Karpas-422 (cell line): ENCODE data around the gene PTH1R. TPM values are rescaled to one million over a fixed set of nuclear protein-coding genes. Genes with fewer than 3 reads are reported as not detected.
A peak's percentile ranks its signal among the peaks of the same experiment; 100 is the strongest.

Source experiments
- DNase-seq: peaks from one replicate; pipeline ENCODE4 v3.0.0-alpha.2; 2015
- H2AFZ ChIP-seq: fragments of 200-600 bp; sonication (generic); 2 replicates; pipeline ENCODE4 v1.6.1; 2014; ENCODE audit warnings: antibody characterized with exemption, low read length, mixed read lengths
- H3K27ac ChIP-seq: fragments of 200-600 bp; sonication (generic); 2 replicates; pipeline ENCODE4 v1.5.1; 2014; ENCODE audit warnings: mild to moderate bottlenecking, low read length, moderate library complexity
- H3K27me3 ChIP-seq: fragments of 200-600 bp; sonication (generic); 2 replicates; pipeline ENCODE4 v1.6.1; 2014; ENCODE audit warnings: low read length, mixed read lengths
- H3K36me3 ChIP-seq: fragments of 200-600 bp; sonication (generic); 2 replicates; pipeline ENCODE4 v1.6.1; 2014; ENCODE audit warnings: low read length, mixed read lengths; ENCODE audit not compliant: insufficient read depth
- H3K4me1 ChIP-seq: fragments of 200-600 bp; sonication (generic); 2 replicates; pipeline ENCODE4 v1.6.1; 2014; ENCODE audit warnings: mild to moderate bottlenecking, low read length, mixed read lengths
- H3K4me2 ChIP-seq: fragments of 200-600 bp; sonication (generic); 2 replicates; pipeline ENCODE4 v1.6.1; 2014; ENCODE audit warnings: low read length, low read depth, mild to moderate bottlenecking; ENCODE audit not compliant: poor library complexity, severe bottlenecking
- H3K4me3 ChIP-seq: fragments of 200-600 bp; sonication (generic); 2 replicates; pipeline ENCODE4 v1.5.1; 2014; ENCODE audit warnings: mild to moderate bottlenecking, antibody characterized with exemption, low read length, mixed read lengths
- H3K79me2 ChIP-seq: fragments of 200-600 bp; sonication (generic); 2 replicates; pipeline ENCODE4 v1.6.1; 2014; ENCODE audit warnings: mild to moderate bottlenecking, low read length, mixed read lengths
- H3K9ac ChIP-seq: fragments of 200-600 bp; sonication (generic); 2 replicates; pipeline ENCODE4 v1.6.0; 2014; ENCODE audit warnings: low read length
- H3K9me2 ChIP-seq: fragments of 200-600 bp; sonication (generic), shearing (Covaris generic); replicated peaks from 2 replicates; pipeline ENCODE4 v1.6.0; 2014; ENCODE audit warnings: mild to moderate bottlenecking, low read length, moderate library complexity; ENCODE audit not compliant: insufficient read depth
- H3K9me3 ChIP-seq: fragments of 300-700, 200-600 bp; sonication (generic); 2 replicates; pipeline ENCODE4 v1.6.1; 2014; ENCODE audit warnings: low read length, mixed read lengths
- H4K20me1 ChIP-seq: fragments of 200-600 bp; sonication (generic); 2 replicates; pipeline ENCODE4 v1.6.1; 2014; ENCODE audit warnings: mild to moderate bottlenecking, antibody characterized with exemption, low read length, low read depth; ENCODE audit not compliant: insufficient read depth
- total RNA-seq: library from RNA; depleted of rRNA; stranded (reverse); fragments of >200 nt; shearing (Covaris generic); gene quantifications from 2 replicates; pipeline ENCODE4 v1.2.3, GENCODE V29; 2014; ENCODE audit warnings: low replicate concordance

The PTH1R gene
- total RNA-seq, 1 experiment from 2014 or later, result not detected

DNA sequence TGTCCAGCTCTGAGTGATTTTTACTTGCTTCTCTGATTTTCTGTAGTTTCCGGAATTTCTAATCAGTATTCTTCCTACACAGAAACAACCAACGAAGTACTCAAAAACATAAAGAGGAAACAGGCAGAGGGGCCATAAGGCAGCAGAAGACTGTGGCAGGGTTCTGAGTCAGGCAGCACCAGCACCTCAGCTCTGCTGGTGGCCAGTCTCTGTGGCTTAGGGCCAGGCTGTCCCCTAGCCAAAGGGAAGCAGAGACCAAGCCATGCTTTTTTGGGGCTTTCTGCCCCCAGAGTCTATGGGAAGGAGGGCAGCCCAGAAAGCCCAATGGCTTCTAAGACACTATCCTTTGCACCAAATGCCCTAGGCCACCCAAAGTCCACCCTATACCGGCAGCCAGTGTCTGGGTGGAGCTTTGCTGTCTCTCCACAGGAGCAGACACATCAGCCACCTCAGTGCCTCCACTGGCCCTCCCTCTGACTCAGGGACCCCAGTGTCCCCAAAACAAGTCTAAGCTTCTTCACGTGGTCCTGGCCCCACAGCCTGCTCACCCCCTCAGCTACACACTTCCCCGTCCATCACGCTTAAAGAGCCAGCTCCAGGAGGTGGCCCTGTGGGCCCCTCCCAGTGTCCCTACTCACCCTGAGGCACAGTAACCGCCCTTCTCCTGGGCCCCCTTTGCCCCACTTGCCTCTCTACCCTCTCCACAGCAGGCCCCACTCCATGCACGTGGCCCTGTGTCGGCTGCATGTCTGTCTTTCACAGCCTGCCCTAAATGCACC lies 52.8 kb downstream of the PTH1R start:
- Histone ChIP-seq H2AFZ (no peak overlapping the region), H3K4me1 (peaks cover 100% of the 10 kb centered on the region), H3K27ac (peak overlapping the region; percentile 99), H4K20me1 (no peaks in the 10 kb centered on the region), H3K9me2 (no peaks in the 10 kb centered on the region), H3K9me3 (no peaks in the 10 kb centered on the region), H3K36me3 (peaks cover 15% of the 10 kb centered on the region), H3K27me3 (no peaks in the 10 kb centered on the region), H3K79me2 (peaks cover 54% of the 10 kb centered on the region), H3K4me2 (peak overlapping the region; percentile 55), H3K9ac (peak overlapping the region; percentile 72), H3K4me3 (peak overlapping the region; percentile 32; the same call in 1 of the 2 replicates)
- DNase-seq, result peak; percentile 72

DNA sequence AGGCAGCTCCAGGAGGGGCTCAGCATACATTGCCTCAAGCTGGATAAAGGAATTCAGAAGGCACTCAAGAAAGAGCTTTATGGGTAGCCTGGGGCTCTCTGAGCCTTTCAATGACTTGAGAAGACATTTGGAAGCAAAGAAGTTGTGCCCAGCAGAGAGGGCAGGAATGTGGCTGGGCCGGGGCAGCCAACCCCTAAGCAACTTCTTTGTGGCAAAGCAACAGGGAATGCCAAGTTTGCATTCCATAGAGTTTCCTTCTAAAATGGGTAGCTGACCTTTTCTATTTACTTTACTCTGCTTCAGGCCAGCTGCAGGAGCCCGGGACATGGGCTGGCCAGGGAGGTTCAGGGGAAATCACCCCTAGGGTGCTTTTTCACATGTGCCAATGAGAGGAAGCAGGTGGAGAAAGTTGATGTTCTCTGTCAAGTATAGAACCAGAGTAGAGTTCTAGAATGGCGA lies 53.5 kb downstream of the PTH1R start:
- Histone ChIP-seq H3K9me3 (no peaks in the 10 kb centered on the region), H3K9ac (peak overlapping the region; percentile 72), H3K4me3 (peak overlapping the region; percentile 32; the same call in 1 of the 2 replicates), H3K4me1 (peaks cover 100% of the 10 kb centered on the region), H2AFZ (no peak overlapping the region), H3K36me3 (peaks cover 9% of the 10 kb centered on the region), H3K4me2 (peak overlapping the region; percentile 55), H3K9me2 (no peaks in the 10 kb centered on the region), H3K27ac (peak overlapping the region; percentile 99), H4K20me1 (no peaks in the 10 kb centered on the region), H3K79me2 (peaks cover 54% of the 10 kb centered on the region), H3K27me3 (no peaks in the 10 kb centered on the region)
- no peak for DNase-seq

DNA sequence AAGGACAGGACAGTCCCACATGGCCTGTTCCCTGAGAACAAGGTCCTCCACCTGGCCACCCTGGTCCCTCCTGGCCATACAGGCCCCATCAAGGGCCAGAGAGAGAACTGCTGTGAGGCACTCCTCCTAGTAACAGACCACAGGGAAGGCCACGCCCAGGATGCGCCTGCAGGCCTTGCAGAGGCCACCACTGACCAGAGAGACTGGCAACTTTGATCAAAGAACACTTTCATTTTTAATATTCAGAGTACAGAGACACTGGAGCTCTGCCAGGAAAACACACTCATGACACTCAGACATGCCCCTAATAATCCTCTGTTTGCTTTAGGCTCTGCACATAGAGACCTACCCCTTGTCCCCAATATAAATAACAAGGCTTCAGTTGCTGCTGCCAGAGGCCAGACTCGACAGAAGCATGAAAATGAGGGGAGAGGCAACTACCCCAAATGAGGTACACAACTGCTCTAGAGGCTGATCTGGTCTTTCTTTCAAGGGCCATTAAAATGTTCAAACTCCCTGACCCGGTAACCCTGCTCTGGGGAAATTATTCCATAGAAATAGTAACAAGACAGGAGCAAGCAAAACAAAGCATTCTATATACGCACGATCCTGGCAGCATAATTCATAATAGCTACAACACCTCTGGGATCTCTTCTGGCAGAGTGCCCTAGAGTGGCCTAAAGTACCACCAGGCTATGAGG lies 54.3 kb downstream of the PTH1R start:
- Histone ChIP-seq H3K4me3 (peak overlapping the region; percentile 32), H3K9ac (peak overlapping the region; percentile 72), H3K4me2 (peak overlapping the region; percentile 55), H3K4me1 (peaks cover 100% of the 10 kb centered on the region), H3K79me2 (peaks cover 55% of the 10 kb centered on the region), H2AFZ (no peak overlapping the region), H3K9me3 (no peaks in the 10 kb centered on the region), H4K20me1 (no peaks in the 10 kb centered on the region), H3K27ac (peak overlapping the region; percentile 99), H3K36me3 (0 out of 2 replicates have a peak, but pooled peaks cover 9% of the 10 kb centered on the region), H3K27me3 (no peaks in the 10 kb centered on the region), H3K9me2 (no peaks in the 10 kb centered on the region)
- no peak for DNase-seq

DNA sequence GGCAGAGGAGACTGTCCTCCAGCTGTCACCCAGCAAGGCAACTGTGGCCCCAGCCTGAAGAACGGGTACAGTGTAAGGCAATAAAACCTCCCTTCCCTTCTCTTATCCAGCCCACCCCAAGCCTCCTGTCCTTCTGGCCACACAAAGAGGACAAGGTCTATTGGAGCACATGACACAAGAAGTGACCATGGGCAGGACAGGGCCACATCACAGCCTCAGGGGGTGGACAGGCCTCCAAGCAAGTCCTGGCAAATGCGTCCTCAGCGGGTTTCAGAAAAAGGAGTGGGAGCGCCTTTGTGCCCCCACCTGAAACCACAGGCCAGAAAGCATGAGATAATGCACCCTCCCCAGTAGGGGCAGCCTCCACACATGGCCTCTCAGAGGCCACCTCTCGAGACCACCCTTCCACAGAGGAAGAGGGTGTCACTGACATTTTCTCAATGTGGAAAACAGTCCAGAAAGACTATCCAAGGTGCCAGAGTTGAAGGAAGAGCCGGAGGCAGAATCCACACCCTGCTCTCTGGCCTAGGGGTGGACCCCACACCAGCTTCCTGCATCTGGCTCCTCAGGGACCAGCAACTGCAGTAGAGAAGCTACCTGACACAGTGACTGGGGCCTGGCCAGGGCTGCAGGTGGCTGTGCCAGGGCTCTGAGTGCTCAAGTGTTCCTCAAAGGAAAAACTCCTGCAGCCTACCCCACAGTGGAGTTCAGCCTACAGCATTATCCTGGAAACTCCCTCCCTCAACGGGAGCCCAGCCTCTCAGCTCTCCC lies 55.1 kb downstream of the PTH1R start:
- H3K9me2 ChIP-seq, result no peaks in the 10 kb centered on the region
- peak; percentile 77 for DNase-seq
- peak overlapping the region; percentile 32 for H3K4me3 ChIP-seq
- H3K9ac ChIP-seq, result peak overlapping the region; percentile 72
- peak overlapping the region; percentile 55 for H3K4me2 ChIP-seq
- H3K4me1 ChIP-seq, result peaks cover 100% of the 10 kb centered on the region
- H4K20me1 ChIP-seq, result no peaks in the 10 kb centered on the region
- 0 out of 2 replicates have a peak, but pooled peaks cover 10% of the 10 kb centered on the region for H3K36me3 ChIP-seq
- H3K27me3 ChIP-seq, result no peaks in the 10 kb centered on the region
- no peaks in the 10 kb centered on the region for H3K9me3 ChIP-seq
- H3K79me2 ChIP-seq, result peaks cover 64% of the 10 kb centered on the region
- peak overlapping the region; percentile 99 for H3K27ac ChIP-seq
- H2AFZ ChIP-seq, result no peak overlapping the region

DNA sequence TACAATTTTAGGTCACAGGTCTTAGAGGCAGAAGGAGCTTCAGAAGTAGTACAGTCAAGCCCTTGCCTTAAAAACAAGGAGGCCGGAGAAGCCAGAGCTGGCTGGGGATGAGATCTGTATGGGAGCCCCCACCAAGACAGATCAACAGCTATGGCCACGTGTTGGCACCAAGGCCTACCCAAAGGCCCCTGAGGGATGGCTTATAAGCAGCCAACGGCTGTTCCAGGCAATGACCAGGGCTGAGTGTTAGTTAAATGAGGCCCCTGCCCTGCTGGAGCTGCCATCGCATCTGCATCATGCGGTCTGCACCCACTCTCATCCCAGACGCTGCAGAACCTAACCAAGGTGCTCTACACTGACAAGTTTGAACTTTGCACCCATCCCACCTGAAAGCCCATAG lies 55.7 kb downstream of the PTH1R start:
- no peaks in the 10 kb centered on the region for H4K20me1 ChIP-seq
- H3K9ac ChIP-seq, result peak overlapping the region; percentile 72
- H3K9me3 ChIP-seq, result no peaks in the 10 kb centered on the region
- H3K27me3 ChIP-seq, result no peaks in the 10 kb centered on the region
- peaks cover 70% of the 10 kb centered on the region for H3K79me2 ChIP-seq
- H3K4me2 ChIP-seq, result peak overlapping the region; percentile 55
- H2AFZ ChIP-seq, result no peak overlapping the region
- peak; percentile 85 for DNase-seq
- 0 out of 2 replicates have a peak, but pooled peaks cover 11% of the 10 kb centered on the region for H3K36me3 ChIP-seq
- H3K27ac ChIP-seq, result peak overlapping the region; percentile 99
- H3K4me3 ChIP-seq, result peak overlapping the region; percentile 32
- no peaks in the 10 kb centered on the region for H3K9me2 ChIP-seq
- peaks cover 100% of the 10 kb centered on the region for H3K4me1 ChIP-seq

DNA sequence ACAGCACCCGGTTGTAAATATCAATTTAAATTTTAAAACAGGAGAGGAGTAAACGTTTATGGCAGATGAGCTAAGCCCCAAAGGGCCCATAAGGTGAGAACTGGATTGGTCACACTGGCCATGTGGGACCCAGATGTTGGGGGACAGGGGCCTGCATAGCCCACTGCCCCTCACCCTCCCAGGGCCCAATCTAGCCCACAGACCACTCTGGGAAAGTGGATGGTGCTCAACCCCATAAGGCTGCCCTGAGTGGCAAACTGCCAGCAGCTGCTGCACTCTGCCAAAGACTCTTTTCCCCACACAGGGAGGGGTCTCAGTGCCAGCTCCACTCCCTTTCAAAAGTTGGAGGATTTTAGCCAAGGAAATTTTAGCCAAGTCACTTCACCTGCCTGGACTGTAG lies 56.6 kb downstream of the PTH1R start:
- Histone ChIP-seq H3K4me1 (peaks cover 100% of the 10 kb centered on the region), H2AFZ (no peak overlapping the region), H3K27ac (peak overlapping the region; percentile 99), H3K4me2 (peak overlapping the region; percentile 55), H3K36me3 (peaks cover 15% of the 10 kb centered on the region; the same call in 1 of the 2 replicates), H3K27me3 (no peaks in the 10 kb centered on the region), H3K4me3 (peak overlapping the region; percentile 13; the same call in 1 of the 2 replicates), H3K9me3 (no peaks in the 10 kb centered on the region), H3K79me2 (peaks cover 78% of the 10 kb centered on the region), H3K9me2 (no peaks in the 10 kb centered on the region), H3K9ac (peak overlapping the region; percentile 67), H4K20me1 (no peaks in the 10 kb centered on the region)
- peak; percentile 43 for DNase-seq

DNA sequence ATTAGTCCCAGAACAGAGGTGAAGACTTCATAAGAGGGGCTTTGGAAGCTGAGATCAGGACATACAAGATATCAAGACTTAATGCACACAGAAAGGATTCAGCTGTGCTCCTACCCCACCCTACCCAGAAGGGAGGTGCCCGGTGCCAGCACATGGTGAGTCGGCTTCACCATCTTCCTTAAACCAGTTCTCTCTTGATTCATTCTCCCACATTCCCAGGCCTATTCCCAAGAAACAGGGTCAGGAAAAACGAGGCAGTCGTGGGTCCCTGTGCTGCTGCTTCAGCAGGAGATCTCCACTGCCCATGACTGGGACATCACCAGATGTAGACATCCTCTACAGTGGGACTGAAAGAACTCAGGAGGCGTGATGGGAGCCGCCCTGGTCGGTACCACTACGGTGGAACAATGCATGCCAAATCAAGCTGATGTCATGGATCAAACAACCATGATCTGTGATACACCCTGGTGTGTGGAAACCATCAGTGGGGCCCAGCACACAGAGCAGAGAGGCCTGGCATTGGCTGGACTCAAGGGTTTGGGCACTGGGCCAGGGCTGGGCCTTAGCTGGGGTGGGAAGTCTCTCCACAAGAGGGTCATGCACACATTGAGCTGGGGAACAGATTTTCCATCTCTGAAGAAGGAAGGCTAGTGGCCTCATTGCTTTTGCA lies 57.1 kb downstream of the PTH1R start:
- peak; percentile 44 for DNase-seq
- Histone ChIP-seq H3K9me2 (no peaks in the 10 kb centered on the region), H3K79me2 (peaks cover 83% of the 10 kb centered on the region), H3K27ac (peak overlapping the region; percentile 99), H3K9me3 (no peaks in the 10 kb centered on the region), H3K4me2 (peak overlapping the region; percentile 55), H3K36me3 (peaks cover 16% of the 10 kb centered on the region; the same call in 1 of the 2 replicates), H3K4me3 (peak overlapping the region; percentile 13; the same call in 1 of the 2 replicates), H4K20me1 (no peaks in the 10 kb centered on the region), H3K4me1 (peaks cover 100% of the 10 kb centered on the region), H3K27me3 (no peaks in the 10 kb centered on the region), H2AFZ (no peak overlapping the region), H3K9ac (peak overlapping the region; percentile 67)
